Measurements from ENCODE around the gene FBXO34.

The FBXO34 gene

DNA sequence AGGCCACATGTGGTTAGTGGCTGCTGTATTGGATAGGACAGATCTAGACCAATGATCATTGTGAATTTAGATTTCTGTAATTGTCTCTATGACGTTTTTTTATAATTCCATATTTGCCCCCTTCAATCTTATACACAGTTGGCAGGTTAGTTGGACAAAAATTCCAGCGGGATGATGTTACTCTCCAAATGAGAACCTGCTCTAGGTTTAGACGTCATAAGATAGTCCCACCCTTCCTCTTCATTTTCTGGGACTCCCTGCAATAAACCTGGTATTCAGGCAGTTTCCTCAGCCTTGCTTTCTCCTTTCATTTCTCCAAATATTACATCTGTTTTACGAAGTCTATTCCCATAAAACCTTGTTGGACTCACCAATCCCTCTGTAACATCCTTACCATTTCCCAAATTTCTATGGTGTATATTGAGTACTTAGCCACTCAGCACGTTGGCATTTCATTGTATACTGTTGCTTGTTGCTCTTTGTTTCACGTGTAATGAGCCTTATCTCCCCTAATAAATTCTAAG lies 10.2 kb downstream of the FBXO34 start:
- no peak overlapping the region for H3K4me3 ChIP-seq (ENCODE audit: low read depth, low read length)
- H3K79me2 ChIP-seq (ENCODE audit: control insufficient read depth, insufficient read depth, low read length, poor library complexity), result no peaks in the 10 kb centered on the region
- no peak overlapping the region for H3K9ac ChIP-seq (ENCODE audit: low read length)
- H2BK120ac ChIP-seq (ENCODE audit: insufficient read depth, low read length, poor library complexity), result no peak overlapping the region
- H3K27me3 ChIP-seq (ENCODE audit: insufficient read depth, low read length), result no peaks in the 10 kb centered on the region
- no peak overlapping the region for H4K8ac ChIP-seq (ENCODE audit: low read depth, low read length)
- H3K9me3 ChIP-seq (ENCODE audit: insufficient read depth, low read depth, low read length), result no peaks in the 10 kb centered on the region
- H4K12ac ChIP-seq (ENCODE audit: low read depth, low read length), result no peak overlapping the region
- no peak overlapping the region for H3K23ac ChIP-seq (ENCODE audit: low read length)
- no peak overlapping the region for H4K91ac ChIP-seq (ENCODE audit: low read depth, low read length)
- H3K4me1 ChIP-seq (ENCODE audit: control insufficient read depth in 1 of 2, insufficient read depth in 2 of 2, low read length in 2 of 2), result peaks cover 4 to 8% of the 10 kb centered on the region in 2 experiments
- no peak overlapping the region for H3K14ac ChIP-seq (ENCODE audit: low read length)
- no peak overlapping the region for H3K4me2 ChIP-seq (ENCODE audit: low read length)
- no peak overlapping the region for H3K27ac ChIP-seq (ENCODE audit: low read depth, low read length)
- no peaks in the 10 kb centered on the region for H3K79me1 ChIP-seq (ENCODE audit: low read length)
- no peak overlapping the region for H2AK5ac ChIP-seq (ENCODE audit: low read length)
- WGBS (ENCODE audit: extremely low coverage, insufficient coverage, insufficient read length), result no CpG with 5 or more reads among the region's 6 CpGs
- no peak overlapping the region for H3K18ac ChIP-seq (ENCODE audit: low read length)
- no peak overlapping the region for H3K4ac ChIP-seq (ENCODE audit: low read depth, low read length)
- no peak overlapping the region for H2BK12ac ChIP-seq (ENCODE audit: low read length)
- H2BK5ac ChIP-seq (ENCODE audit: low read depth, low read length, poor library complexity), result no peak overlapping the region
- H3K36me3 ChIP-seq (ENCODE audit: control insufficient read depth in 1 of 2, insufficient read depth in 2 of 2, low read length in 2 of 2), result peaks cover 0 to 3% of the 10 kb centered on the region in 2 experiments
- no peak for DNase-seq
- H2AFZ ChIP-seq (ENCODE audit: insufficient read depth, low read length, poor library complexity), result no peak overlapping the region

DNA sequence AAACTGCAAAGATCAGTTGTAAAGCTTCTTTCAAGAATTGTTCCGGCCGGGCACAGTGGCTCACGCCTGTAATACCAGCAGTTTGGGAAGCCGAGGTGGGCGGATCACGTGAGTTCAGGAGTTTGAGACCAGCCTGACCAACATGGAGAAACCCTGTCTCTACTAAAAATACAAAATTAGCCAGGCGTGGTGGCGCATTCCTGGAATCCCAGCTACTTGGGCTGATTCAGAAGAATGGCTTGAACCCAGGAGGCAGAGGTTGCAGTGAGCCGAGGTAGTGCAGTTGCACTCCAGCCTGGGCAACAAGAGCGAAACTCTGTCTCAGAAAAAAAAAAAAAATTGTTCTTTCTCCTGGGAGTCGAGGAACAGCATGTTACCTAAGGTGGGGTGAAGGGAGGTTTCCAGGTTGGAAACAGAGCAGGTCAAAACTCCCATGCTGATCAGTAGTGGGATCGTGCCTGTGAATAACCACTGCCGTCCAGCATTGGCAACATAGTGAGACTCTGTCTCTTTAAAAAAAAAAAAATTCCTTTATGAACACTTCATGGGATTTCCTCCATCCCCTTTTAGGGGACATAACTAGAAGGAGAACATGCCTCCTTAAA lies 13.9 kb downstream of the FBXO34 start:
- no peak overlapping the region for H3K9ac ChIP-seq (ENCODE audit: low read length)
- H3K18ac ChIP-seq (ENCODE audit: low read length), result no peak overlapping the region
- H3K9me3 ChIP-seq (ENCODE audit: insufficient read depth, low read depth, low read length), result no peaks in the 10 kb centered on the region
- peak; percentile 82 to 84 for DNase-seq
- H2AFZ ChIP-seq (ENCODE audit: insufficient read depth, low read length, poor library complexity), result no peak overlapping the region
- no peak overlapping the region for H4K8ac ChIP-seq (ENCODE audit: low read depth, low read length)
- WGBS (ENCODE audit: extremely low coverage, insufficient coverage, insufficient read length), result no CpG with 5 or more reads among the region's 13 CpGs
- no peak overlapping the region for H2BK5ac ChIP-seq (ENCODE audit: low read depth, low read length, poor library complexity)
- H4K12ac ChIP-seq (ENCODE audit: low read depth, low read length), result no peak overlapping the region
- no peak overlapping the region for H3K23ac ChIP-seq (ENCODE audit: low read length)
- H3K79me1 ChIP-seq (ENCODE audit: low read length), result no peaks in the 10 kb centered on the region
- peak overlapping the region; percentile 46 for H3K4ac ChIP-seq (ENCODE audit: low read depth, low read length)
- H3K79me2 ChIP-seq (ENCODE audit: control insufficient read depth, insufficient read depth, low read length, poor library complexity), result no peaks in the 10 kb centered on the region
- no peak overlapping the region for H3K4me2 ChIP-seq (ENCODE audit: low read length)
- H4K91ac ChIP-seq (ENCODE audit: low read depth, low read length), result peak overlapping the region; percentile 24
- no peak overlapping the region for H2BK12ac ChIP-seq (ENCODE audit: low read length)
- no peaks in the 10 kb centered on the region for H3K27me3 ChIP-seq (ENCODE audit: insufficient read depth, low read length)
- H3K4me1 ChIP-seq (ENCODE audit: control insufficient read depth in 1 of 2, insufficient read depth in 2 of 2, low read length in 2 of 2), result peaks cover 4 to 8% of the 10 kb centered on the region in 2 experiments
- no peak overlapping the region for H2BK120ac ChIP-seq (ENCODE audit: insufficient read depth, low read length, poor library complexity)
- no peaks in the 10 kb centered on the region for H3K36me3 ChIP-seq (ENCODE audit: control insufficient read depth in 1 of 2, insufficient read depth in 2 of 2, low read length in 2 of 2)
- no peak overlapping the region for H3K27ac ChIP-seq (ENCODE audit: low read depth, low read length)
- no peak overlapping the region for H2AK5ac ChIP-seq (ENCODE audit: low read length)
- H3K14ac ChIP-seq (ENCODE audit: low read length), result no peak overlapping the region
- no peak overlapping the region for H3K4me3 ChIP-seq (ENCODE audit: low read depth, low read length)

DNA sequence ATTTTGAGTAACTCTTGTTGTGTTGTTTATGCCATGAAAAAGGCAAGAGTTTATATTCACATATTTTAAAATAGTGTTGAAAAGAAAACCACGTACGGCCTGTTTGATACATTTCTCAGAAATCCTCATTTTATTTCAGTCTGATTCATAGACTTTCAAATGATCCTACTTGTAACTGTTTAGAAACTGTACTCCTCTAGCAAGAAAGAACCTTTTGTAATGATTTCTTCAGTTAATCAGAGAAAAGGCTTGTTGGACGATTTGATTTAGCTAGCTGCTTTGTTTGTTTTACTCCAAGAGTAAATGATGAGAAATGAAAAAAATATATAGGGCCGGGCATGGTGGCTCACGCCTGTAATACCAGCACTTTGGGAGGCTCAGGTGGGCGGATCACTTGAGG lies 17.2 kb downstream of the FBXO34 start:
- no CpG with 5 or more reads among the region's 6 CpGs for WGBS (ENCODE audit: extremely low coverage, insufficient coverage, insufficient read length)
- no peak overlapping the region for H3K9ac ChIP-seq (ENCODE audit: low read length)
- H3K79me1 ChIP-seq (ENCODE audit: low read length), result no peaks in the 10 kb centered on the region
- no peaks in the 10 kb centered on the region for H3K27me3 ChIP-seq (ENCODE audit: insufficient read depth, low read length)
- no peak overlapping the region for H4K91ac ChIP-seq (ENCODE audit: low read depth, low read length)
- no peak overlapping the region for H2AFZ ChIP-seq (ENCODE audit: insufficient read depth, low read length, poor library complexity)
- H3K23ac ChIP-seq (ENCODE audit: low read length), result no peak overlapping the region
- no peak overlapping the region for H4K12ac ChIP-seq (ENCODE audit: low read depth, low read length)
- no peak overlapping the region for H3K27ac ChIP-seq (ENCODE audit: low read depth, low read length)
- no peak overlapping the region for H3K4me2 ChIP-seq (ENCODE audit: low read length)
- no peak for DNase-seq
- no peak overlapping the region for H2BK5ac ChIP-seq (ENCODE audit: low read depth, low read length, poor library complexity)
- H2AK5ac ChIP-seq (ENCODE audit: low read length), result no peak overlapping the region
- H3K9me3 ChIP-seq (ENCODE audit: insufficient read depth, low read depth, low read length), result no peaks in the 10 kb centered on the region
- no peak overlapping the region for H2BK120ac ChIP-seq (ENCODE audit: insufficient read depth, low read length, poor library complexity)
- H3K18ac ChIP-seq (ENCODE audit: low read length), result no peak overlapping the region
- peaks cover 4 to 8% of the 10 kb centered on the region in 2 experiments for H3K4me1 ChIP-seq (ENCODE audit: control insufficient read depth in 1 of 2, insufficient read depth in 2 of 2, low read length in 2 of 2)
- no peak overlapping the region for H4K8ac ChIP-seq (ENCODE audit: low read depth, low read length)
- no peak overlapping the region for H3K4me3 ChIP-seq (ENCODE audit: low read depth, low read length)
- no peaks in the 10 kb centered on the region for H3K79me2 ChIP-seq (ENCODE audit: control insufficient read depth, insufficient read depth, low read length, poor library complexity)
- no peaks in the 10 kb centered on the region for H3K36me3 ChIP-seq (ENCODE audit: control insufficient read depth in 1 of 2, insufficient read depth in 2 of 2, low read length in 2 of 2)
- H2BK12ac ChIP-seq (ENCODE audit: low read length), result no peak overlapping the region
- no peak overlapping the region for H3K4ac ChIP-seq (ENCODE audit: low read depth, low read length)
- no peak overlapping the region for H3K14ac ChIP-seq (ENCODE audit: low read length)

DNA sequence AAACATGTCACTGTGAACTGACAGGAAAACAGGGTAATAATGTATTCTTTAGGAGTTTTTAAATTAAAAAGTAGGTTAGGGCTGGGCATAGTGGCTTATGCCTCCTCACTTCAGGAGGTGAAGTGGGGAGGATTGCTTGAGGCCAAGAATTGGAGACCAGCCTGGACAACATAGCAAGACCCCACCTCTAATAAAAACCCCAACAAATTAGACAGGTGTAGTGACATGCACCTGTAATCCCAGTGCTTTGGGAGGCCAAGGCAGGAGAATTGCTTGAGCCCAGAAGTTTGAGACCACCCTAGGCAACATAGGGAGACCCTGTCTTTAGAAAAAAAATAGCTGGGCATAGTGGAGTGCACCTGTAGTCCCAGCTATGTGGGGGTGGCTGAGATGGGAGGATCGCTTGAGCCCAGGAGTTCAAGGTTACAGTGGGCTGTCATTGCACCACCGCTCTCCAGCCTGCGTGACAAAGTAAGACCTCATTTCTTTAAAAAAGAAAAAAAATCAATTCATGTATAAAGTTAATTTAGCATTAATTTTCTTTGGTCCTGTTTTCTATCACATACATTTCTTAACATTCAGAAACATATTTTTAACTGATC lies 20.4 kb downstream of the FBXO34 start:
- no peak overlapping the region for H3K4me2 ChIP-seq (ENCODE audit: low read length)
- no peak overlapping the region for H2AFZ ChIP-seq (ENCODE audit: insufficient read depth, low read length, poor library complexity)
- no peak overlapping the region for H2BK5ac ChIP-seq (ENCODE audit: low read depth, low read length, poor library complexity)
- no peak for DNase-seq
- H3K18ac ChIP-seq (ENCODE audit: low read length), result no peak overlapping the region
- no peak overlapping the region for H4K12ac ChIP-seq (ENCODE audit: low read depth, low read length)
- H3K79me2 ChIP-seq (ENCODE audit: control insufficient read depth, insufficient read depth, low read length, poor library complexity), result no peaks in the 10 kb centered on the region
- H4K91ac ChIP-seq (ENCODE audit: low read depth, low read length), result no peak overlapping the region
- no peak overlapping the region for H4K8ac ChIP-seq (ENCODE audit: low read depth, low read length)
- no CpG with 5 or more reads among the region's 3 CpGs for WGBS (ENCODE audit: extremely low coverage, insufficient coverage, insufficient read length)
- H2BK12ac ChIP-seq (ENCODE audit: low read length), result no peak overlapping the region
- H3K4ac ChIP-seq (ENCODE audit: low read depth, low read length), result peak overlapping the region; percentile 9
- H3K4me3 ChIP-seq (ENCODE audit: low read depth, low read length), result no peak overlapping the region
- H3K79me1 ChIP-seq (ENCODE audit: low read length), result no peaks in the 10 kb centered on the region
- H3K23ac ChIP-seq (ENCODE audit: low read length), result no peak overlapping the region
- no peaks in the 10 kb centered on the region for H3K9me3 ChIP-seq (ENCODE audit: insufficient read depth, low read depth, low read length)
- no peak overlapping the region for H2BK120ac ChIP-seq (ENCODE audit: insufficient read depth, low read length, poor library complexity)
- H3K14ac ChIP-seq (ENCODE audit: low read length), result no peak overlapping the region
- no peak overlapping the region for H3K9ac ChIP-seq (ENCODE audit: low read length)
- no peaks in the 10 kb centered on the region for H3K4me1 ChIP-seq (ENCODE audit: control insufficient read depth in 1 of 2, insufficient read depth in 2 of 2, low read length in 2 of 2)
- no peaks in the 10 kb centered on the region for H3K27me3 ChIP-seq (ENCODE audit: insufficient read depth, low read length)
- no peak overlapping the region for H3K27ac ChIP-seq (ENCODE audit: low read depth, low read length)
- no peak overlapping the region for H2AK5ac ChIP-seq (ENCODE audit: low read length)
- no peaks in the 10 kb centered on the region for H3K36me3 ChIP-seq (ENCODE audit: control insufficient read depth in 1 of 2, insufficient read depth in 2 of 2, low read length in 2 of 2)

All from trophoblast cell (in vitro differentiated cells and primary cell).